Lower leg skin (tissue), 4 donors: ENCODE measurements around the gene GGTA1. TPM values are rescaled to one million over a fixed set of nuclear protein-coding genes. Genes with fewer than 3 reads are reported as not detected.

Experiments
- DNase-seq, 2 donors: peaks; one replicate each; pipeline ENCODE4 v3.0.0-alpha.2; 2019; ENCODE audit warnings: low spot score in 2 of 2
- H3K4me3 ChIP-seq: fragments of 200-600 bp; sonication (generic); 2 replicates; pipeline ENCODE4 v1.5.1; 2017; ENCODE audit warnings: mild to moderate bottlenecking, low read depth; ENCODE audit not compliant: poor library complexity, severe bottlenecking
- POLR2A ChIP-seq, 2 donors: fragments of 450-650 bp; IDR thresholded peaks; one replicate each; pipeline ENCODE4 v1.6.1; 2016 to 2017; ENCODE audit warnings: antibody characterized with exemption in 2 of 2, mild to moderate bottlenecking in 1 of 2, moderate library complexity in 1 of 2
- WGBS, 2 donors: methylation state at CpG; one replicate each; pipeline ENCODE4 v1.1.5; 2018; 5-methylcytosine and 5-hydroxymethylcytosine counted together
- intact Hi-C: fragments of 100-400 bp; cut with DNase I; formaldehyde crosslinking; loops from one replicate; pipeline ENCODE4 v1.15.0; 2023; ENCODE audit warnings: low total_unique reads
- total RNA-seq, 4 donors: library from RNA; depleted of rRNA; stranded (reverse); fragments of >200 nt; gene quantifications; one replicate each; pipeline ENCODE4 v1.1.0, GENCODE V29; 2016
- TF ChIP-seq, protein P1 (sequence below), 3 donors: fragments of 450-650 bp; IDR thresholded peaks; one replicate each; pipeline ENCODE4 v1.5.1; 2016; ENCODE audit warnings: antibody characterized with exemption in 3 of 3, mild to moderate bottlenecking in 3 of 3, moderate library complexity in 2 of 3

The GGTA1 gene
- total RNA-seq, 4 donors from 2014 or later: 5.4 to 11.9 (median 8.0) TPM

DNA sequence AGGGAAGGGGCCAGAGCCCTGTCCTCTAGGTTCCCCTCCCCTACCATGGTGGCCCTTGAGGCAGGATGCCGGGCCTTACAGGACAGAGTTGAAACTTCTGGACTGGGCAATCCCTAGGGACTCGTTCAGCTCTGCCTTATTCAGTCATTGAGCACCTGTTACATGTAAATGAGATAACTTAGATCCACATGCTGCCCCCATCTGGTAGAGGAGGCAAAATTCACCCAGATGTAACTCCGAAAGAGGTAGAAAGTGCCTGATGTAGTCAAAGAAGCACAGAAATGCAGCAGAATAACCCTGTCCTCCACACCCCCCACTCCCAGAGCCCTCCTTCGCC, 1.5 kb downstream of the GGTA1 start:
- intact Hi-C loops: no loop called here
- peak overlapping the region; percentile 40 for H3K4me3 ChIP-seq
- peak; percentile 68 to 88 for DNase-seq
- TF ChIP-seq, protein P1, sequence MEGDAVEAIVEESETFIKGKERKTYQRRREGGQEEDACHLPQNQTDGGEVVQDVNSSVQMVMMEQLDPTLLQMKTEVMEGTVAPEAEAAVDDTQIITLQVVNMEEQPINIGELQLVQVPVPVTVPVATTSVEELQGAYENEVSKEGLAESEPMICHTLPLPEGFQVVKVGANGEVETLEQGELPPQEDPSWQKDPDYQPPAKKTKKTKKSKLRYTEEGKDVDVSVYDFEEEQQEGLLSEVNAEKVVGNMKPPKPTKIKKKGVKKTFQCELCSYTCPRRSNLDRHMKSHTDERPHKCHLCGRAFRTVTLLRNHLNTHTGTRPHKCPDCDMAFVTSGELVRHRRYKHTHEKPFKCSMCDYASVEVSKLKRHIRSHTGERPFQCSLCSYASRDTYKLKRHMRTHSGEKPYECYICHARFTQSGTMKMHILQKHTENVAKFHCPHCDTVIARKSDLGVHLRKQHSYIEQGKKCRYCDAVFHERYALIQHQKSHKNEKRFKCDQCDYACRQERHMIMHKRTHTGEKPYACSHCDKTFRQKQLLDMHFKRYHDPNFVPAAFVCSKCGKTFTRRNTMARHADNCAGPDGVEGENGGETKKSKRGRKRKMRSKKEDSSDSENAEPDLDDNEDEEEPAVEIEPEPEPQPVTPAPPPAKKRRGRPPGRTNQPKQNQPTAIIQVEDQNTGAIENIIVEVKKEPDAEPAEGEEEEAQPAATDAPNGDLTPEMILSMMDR (IDR thresholded peaks at IDR 0.05): peak in 1 of 3 donors; percentile 14
- TF ChIP-seq POLR2A (IDR thresholded peaks at IDR 0.05): no peak
- 4 to 10% methylated on average over 4 of the region's 4 CpGs for WGBS, 2 donors

DNA sequence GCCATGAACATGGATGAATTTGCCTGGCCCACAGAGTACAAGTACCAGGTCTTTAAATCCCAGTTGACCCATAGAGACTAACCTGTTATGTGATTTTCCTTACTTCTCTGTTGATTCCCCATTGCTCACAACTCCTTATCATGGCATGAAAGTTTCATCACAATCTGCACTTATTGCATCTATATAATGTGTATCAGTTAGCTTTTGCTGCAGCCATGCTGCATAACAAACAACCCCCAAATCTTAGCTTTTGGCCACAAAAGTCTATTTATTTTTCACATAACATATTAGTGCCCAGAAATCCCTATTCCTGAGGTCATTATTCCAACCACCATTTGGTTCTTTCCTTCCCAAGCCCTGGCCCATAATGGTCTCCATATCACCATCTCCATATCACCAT, 3.7 kb downstream of the GGTA1 start:
- H3K4me3 ChIP-seq: no peak overlapping the region
- no peak for DNase-seq
- intact Hi-C loops: no loop called here
- TF ChIP-seq POLR2A (IDR thresholded peaks at IDR 0.05): no peak
- TF ChIP-seq, protein P1 (IDR thresholded peaks at IDR 0.05): no peak

DNA sequence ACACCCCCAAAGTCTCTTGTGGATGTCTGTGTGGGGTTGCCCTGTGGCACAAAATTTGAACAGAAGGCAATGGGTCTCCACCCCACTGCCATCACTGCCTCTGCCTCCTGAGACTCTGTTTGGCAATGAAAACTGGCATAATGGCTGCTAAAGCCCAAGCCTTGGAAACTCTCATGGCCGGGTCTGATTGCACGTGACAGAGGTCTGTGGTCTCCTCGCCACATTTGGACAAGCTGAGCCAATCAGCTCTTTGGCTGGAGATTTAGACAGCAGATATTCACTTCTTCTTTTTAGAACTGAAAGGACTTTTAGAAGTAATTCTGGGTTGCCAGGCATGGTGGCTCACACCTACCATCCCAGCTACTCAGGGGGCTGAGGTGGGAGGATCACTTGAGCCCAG, 5.5 kb downstream of the GGTA1 start:
- intact Hi-C loops: no loop called here
- H3K4me3 ChIP-seq: no peak overlapping the region
- DNase-seq: no peak
- 59 to 82% methylated on average over 3 of the region's 3 CpGs for WGBS, 2 donors
- no peak for TF ChIP-seq POLR2A (IDR thresholded peaks at IDR 0.05)
- TF ChIP-seq, protein P1 (IDR thresholded peaks at IDR 0.05): no peak

DNA sequence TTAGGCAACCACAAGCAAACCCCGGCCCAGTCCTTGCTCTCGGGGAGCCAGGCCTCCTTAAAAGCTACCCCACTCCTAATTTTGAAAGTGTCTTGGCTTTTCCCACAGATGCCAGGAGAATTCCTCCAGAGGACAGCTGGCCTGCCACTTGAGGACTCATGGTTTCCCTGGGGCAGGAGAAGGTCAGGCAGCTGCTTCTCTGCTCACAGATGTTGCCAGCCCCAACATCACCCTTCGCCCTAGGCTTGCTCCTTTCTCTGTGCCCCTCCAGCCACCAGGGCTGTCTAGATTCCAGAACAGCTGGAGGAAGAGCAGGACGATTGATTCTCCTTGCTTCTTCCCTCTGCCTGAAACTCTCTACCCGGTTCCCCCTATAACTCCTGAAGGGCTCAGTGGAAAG, 8.5 kb downstream of the GGTA1 start:
- WGBS, 2 donors: 79 to 83% methylated on average over 5 of the region's 5 CpGs
- intact Hi-C loops: no loop called here
- H3K4me3 ChIP-seq: no peak overlapping the region
- DNase-seq: no peak
- no peak for TF ChIP-seq POLR2A (IDR thresholded peaks at IDR 0.05)
- TF ChIP-seq, protein P1 (IDR thresholded peaks at IDR 0.05): no peak

DNA sequence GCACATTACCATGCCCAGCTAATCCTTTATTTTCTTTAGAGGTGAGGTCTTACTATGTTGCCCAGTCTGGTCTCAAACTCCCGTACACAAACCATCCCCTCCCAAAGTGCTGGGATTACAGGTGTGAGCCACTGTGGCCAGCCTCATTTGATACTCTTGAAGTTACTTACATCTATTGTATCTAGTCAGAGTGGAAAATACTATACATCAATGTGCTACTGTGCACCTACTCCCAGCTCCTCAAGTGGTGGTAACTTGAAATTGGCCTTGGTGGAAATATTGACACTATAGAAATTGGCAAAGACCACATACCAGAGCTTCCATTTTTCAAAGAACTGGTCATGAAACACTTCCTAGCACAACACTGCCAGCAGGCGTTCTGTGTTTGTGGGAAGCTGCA, 10.3 kb downstream of the GGTA1 start:
- intact Hi-C loops: no loop called here
- no peak overlapping the region for H3K4me3 ChIP-seq
- TF ChIP-seq, protein P1 (IDR thresholded peaks at IDR 0.05): no peak
- TF ChIP-seq POLR2A (IDR thresholded peaks at IDR 0.05): no peak
- no peak for DNase-seq
- WGBS, 2 donors: 85 to 93% methylated on average over 2 of the region's 2 CpGs

DNA sequence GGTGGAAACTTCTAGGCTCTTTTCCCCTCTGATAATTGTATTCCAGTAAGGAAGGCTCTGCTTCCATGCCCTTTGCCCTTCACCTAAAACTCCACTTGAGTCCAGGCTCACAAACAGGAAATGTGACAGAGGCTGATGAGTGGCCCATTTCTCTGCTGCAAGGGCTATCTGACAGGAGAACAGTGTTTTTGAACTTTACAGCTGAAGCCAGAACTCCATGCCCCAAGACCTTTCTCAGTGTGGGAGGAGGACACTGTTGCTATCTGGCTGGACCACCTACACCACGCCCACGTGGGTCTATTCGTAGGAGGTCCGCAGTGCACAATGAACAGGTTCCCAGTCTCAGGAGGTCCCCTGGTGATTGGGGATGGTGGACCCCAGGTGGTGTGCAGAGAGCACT, 13.6 kb downstream of the GGTA1 start:
- H3K4me3 ChIP-seq: no peak overlapping the region
- 80 to 89% methylated on average over 4 of the region's 4 CpGs for WGBS, 2 donors
- intact Hi-C loops: no loop called here
- no peak for TF ChIP-seq POLR2A (IDR thresholded peaks at IDR 0.05)
- TF ChIP-seq, protein P1 (IDR thresholded peaks at IDR 0.05): no peak
- no peak for DNase-seq
